Endothelial cell of umbilical vein (primary cell): ENCODE measurements around the gene LRRC32. TPM values are rescaled to one million over a fixed set of nuclear protein-coding genes. Genes with fewer than 3 reads are reported as not detected.

Source experiments
- BruUV-seq: library from RNA; stranded (reverse); fragments of 400-500 nt; replicated peaks from 2 replicates; lab custom pipeline; 2021; lab: Mats Ljungman, UMichigan
- CTCF ChIA-PET: fragments of 300-600, 350-600 bp; sonication (Branson Sonifier 250); formaldehyde crosslinking; loops from one replicate; lab custom pipeline; 2021; ENCODE audit warnings: antibody characterized with exemption, inconsistent platforms; lab: Charles Lee
- POLR2A ChIA-PET: fragments of 300-600, 350-600 bp; sonication (Branson Sonifier 250); formaldehyde crosslinking; loops from one replicate; lab custom pipeline; 2021; ENCODE audit warnings: antibody characterized with exemption, inconsistent platforms; lab: Charles Lee
- DNase-seq: peaks from one replicate; pipeline ENCODE4 v3.0.0-alpha.2; 2011; ENCODE audit warnings: low read depth, low spot score
- FAIRE-seq: peaks from 2 replicates; lab custom pipeline; 2011; peaks lifted over from hg19 to GRCh38; lab: Jason Lieb, UNC
- H2AFZ ChIP-seq: 2 replicates; pipeline ENCODE4 v1.6.0; 2012; ENCODE audit warnings: low read depth, low read length, control low read depth, inconsistent platforms
- H3K27ac ChIP-seq: 2 replicates; pipeline ENCODE4 v1.5.1; 2011; ENCODE audit warnings: low read depth, mild to moderate bottlenecking, control low read depth, low read length, moderate library complexity; ENCODE audit not compliant: insufficient read depth
- H3K27me3 ChIP-seq, 2 experiments: 2 replicates each; pipeline versions ENCODE4 v1.6.0 to v1.6.1; 2011; ENCODE audit warnings: low read length in 2 of 2, mixed read lengths in 1 of 2; ENCODE audit not compliant: control insufficient read depth in 2 of 2, insufficient read depth in 2 of 2
- H3K36me3 ChIP-seq, 2 experiments: 2 replicates in 1 of 2; 3 replicates in 1 of 2; pipeline ENCODE4 v1.5.1; 2011; ENCODE audit warnings: low read length in 2 of 2, mild to moderate bottlenecking in 1 of 2, moderate library complexity in 1 of 2; ENCODE audit not compliant: control insufficient read depth in 2 of 2, insufficient read depth in 2 of 2; ENCODE audit errors: extremely low read depth in 1 of 2
- H3K4me1 ChIP-seq: 3 replicates; pipeline ENCODE4 v1.5.1; 2011; ENCODE audit warnings: mild to moderate bottlenecking, low read length; ENCODE audit not compliant: control insufficient read depth, insufficient read depth; ENCODE audit errors: extremely low read depth
- H3K4me2 ChIP-seq: 2 replicates; pipeline ENCODE4 v1.6.1; 2011; ENCODE audit warnings: low read length, control low read depth, mixed read lengths; ENCODE audit not compliant: insufficient read depth
- H3K4me3 ChIP-seq, 3 experiments: fragments of 200-600 bp in 1 of 3; sonication (generic), shearing (Covaris generic) in 1 of 3; replicated peaks in 1 of 3; 2 replicates each; pipeline ENCODE4 v1.5.1; 2011 to 2016; ENCODE audit warnings: control low read depth in 3 of 3, low read length in 3 of 3, mild to moderate bottlenecking in 2 of 3, inconsistent platforms in 1 of 3, low read depth in 1 of 3, moderate library complexity in 1 of 3; ENCODE audit not compliant: insufficient read depth in 1 of 3
- H3K79me2 ChIP-seq: 2 replicates; pipeline ENCODE4 v1.6.0; 2012; ENCODE audit warnings: low read length, inconsistent platforms; ENCODE audit not compliant: control insufficient read depth, insufficient read depth
- H3K9ac ChIP-seq: replicated peaks from 2 replicates; pipeline ENCODE3; 2011; ENCODE audit warnings: low read length, control low read depth; ENCODE audit not compliant: insufficient read depth; ENCODE audit errors: extremely low read depth
- H3K9me1 ChIP-seq: replicated peaks from 3 replicates; pipeline ENCODE4 v1.6.0; 2011; ENCODE audit warnings: mild to moderate bottlenecking, low read length; ENCODE audit not compliant: control insufficient read depth, insufficient read depth; ENCODE audit errors: extremely low read depth
- H3K9me3 ChIP-seq: replicated peaks from 2 replicates; pipeline ENCODE4 v1.5.1; 2012; ENCODE audit warnings: low read length, inconsistent platforms; ENCODE audit not compliant: control insufficient read depth, insufficient read depth
- H4K20me1 ChIP-seq: replicated peaks from 2 replicates; pipeline ENCODE3; 2011; ENCODE audit warnings: mild to moderate bottlenecking, low read length; ENCODE audit not compliant: control insufficient read depth, insufficient read depth; ENCODE audit errors: extremely low read depth
- CTCF ChIP-seq, 2 donors: IDR thresholded peaks; 1 replicate in 1 of 2; 2 replicates in 1 of 2; pipeline ENCODE4 v1.5.1; 2011; ENCODE audit warnings: low read length in 2 of 2, mild to moderate bottlenecking in 2 of 2, moderate library complexity in 2 of 2, control low read depth in 1 of 2, inconsistent platforms in 1 of 2, low read depth in 1 of 2; ENCODE audit not compliant: insufficient read depth in 1 of 2; ENCODE audit errors: extremely low read depth in 1 of 2
- EZH2 ChIP-seq: IDR thresholded peaks from 2 replicates; pipeline ENCODE4 v1.6.1; 2012; ENCODE audit warnings: borderline replicate concordance, low read depth, mild to moderate bottlenecking, moderate library complexity, low read length, inconsistent platforms; ENCODE audit not compliant: severe bottlenecking
- POLR2A ChIP-seq: IDR thresholded peaks from 2 replicates; pipeline ENCODE4 v1.6.1; 2012; ENCODE audit warnings: low read depth, mild to moderate bottlenecking, control low read depth, low read length
- POLR2AphosphoS5 ChIP-seq: IDR thresholded peaks from 2 replicates; pipeline ENCODE4 v1.6.1; 2012; ENCODE audit warnings: low read depth, mild to moderate bottlenecking, control low read depth, low read length, moderate library complexity; ENCODE audit not compliant: insufficient read depth
- dilution Hi-C: fragments of 300-500 bp; cut with MboI; formaldehyde crosslinking; loops from one replicate; pipeline ENCODE4 v1.15.0; 2019; ENCODE audit warnings: low sequenced_read_pairs; ENCODE audit not compliant: extremely low pct_ligation_motif_present
- intact Hi-C: fragments of 100-400 bp; cut with micrococcal nuclease; formaldehyde crosslinking; loops from one replicate; pipeline ENCODE4 v1.10.0; 2022
- polyA plus RNA-seq, 4 experiments: library from polyadenylated mRNA; depleted of rRNA in 3 of 4; stranded (reverse) in 3 of 4; unstranded in 1 of 4; fragments of >200 nt; gene quantifications; 2 replicates each; pipeline versions ENCODE4 v1.2.1 to v1.2.3, GENCODE V29; 2011 to 2012; ENCODE audit warnings: missing spikeins in 1 of 4
- total RNA-seq: library from RNA; stranded (reverse); gene quantifications from 2 replicates; pipeline ENCODE4 v1.2.3, GENCODE V29; 2021
- TF ChIP-seq, protein P1 (sequence below): IDR thresholded peaks from 2 replicates; pipeline ENCODE4 v1.6.1; 2011; ENCODE audit not compliant: insufficient read depth, insufficient read length

LRRC32 gene
- total and polyA plus RNA-seq, 2 donors (not counting 3 experiments of a cell fraction or from before 2014, with no cell fraction given): 77.2 to 117 TPM

- dilution Hi-C loops (no loop called here), intact Hi-C loops (loop anchor here (2.0 to 5.0 kb wide), 3 partner anchors 82 to 289 kb away; partner anchors contain the start of genes EMSY, GVQW3 and THAP12)
- Histone ChIP-seq H3K79me2 (peaks cover 6% of the 10 kb centered on the region), H3K27ac (peak overlapping the region; percentile 79), H3K4me3 (no peak overlapping the region), H4K20me1 (no peaks in the 10 kb centered on the region), H3K4me2 (no peak overlapping the region), H2AFZ (peak overlapping the region; percentile 2), H3K9me3 (no peaks in the 10 kb centered on the region), H3K9ac (peak overlapping the region; percentile 46), H3K27me3 (no peaks in the 10 kb centered on the region), H3K9me1 (no peaks in the 10 kb centered on the region), H3K36me3 (no peaks in the 10 kb centered on the region), H3K4me1 (peaks cover 48% of the 10 kb centered on the region)
- ChIA-PET CTCF (interaction anchor here (1.4 to 14.2 kb wide), 5 partner anchors 9 to 94 kb away, joined by 5 to 134 read pairs (median 14); no protein-coding TSS in a partner anchor), POLR2A (interaction anchor here (1.1 to 1.3 kb wide), 2 partner anchors 72 to 92 kb away, joined by 3 read pairs; no protein-coding TSS in a partner anchor)
- no TSS peak for BruUV-seq
- TF ChIP-seq POLR2A (no peak), POLR2AphosphoS5 (no peak), CTCF (IDR thresholded peaks at IDR 0.05; ENCODE audit: extremely low read depth in 1 of 2, insufficient read depth in 1 of 2, low read depth in 1 of 2, low read length in 2 of 2) (no peak), EZH2 (no peak)
- TF ChIP-seq, protein P1, sequence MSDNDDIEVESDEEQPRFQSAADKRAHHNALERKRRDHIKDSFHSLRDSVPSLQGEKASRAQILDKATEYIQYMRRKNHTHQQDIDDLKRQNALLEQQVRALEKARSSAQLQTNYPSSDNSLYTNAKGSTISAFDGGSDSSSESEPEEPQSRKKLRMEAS: no peak
- FAIRE-seq (no peak), DNase-seq (no peak)
These were observed 668 bp upstream of the LRRC32 start for GRCh38 chr11:76671237-76671592.
